ENCODE data around the gene MRPL28.
"Not testable (repeated sequence)": the region's sequence is repeated elsewhere in the genome, so short reads cannot be mapped to it uniquely, and the experiment has no call there.

Gene MRPL28

GRCh38 chr16:373020-373598 is 2.8 kb upstream of the MRPL28 start:
- DNase-seq = no peak

GRCh38 chr16:372302-372983 is 2.1 kb upstream of the MRPL28 start:
- no peak for DNase-seq

GRCh38 chr16:371515-372301 is 1.4 kb upstream of the MRPL28 start:
- no peak for DNase-seq

- no peak for DNase-seq
Observed at GRCh38 chr16:370979-371514, 709 bp upstream of the MRPL28 start.

GRCh38 chr16:369866-370436 is 387 bp downstream of the MRPL28 start:
- DNase-seq = no peak

- DNase-seq = no peak
Observed at GRCh38 chr16:369275-369865, 968 bp downstream of the MRPL28 start.

GRCh38 chr16:368388-369158 is 1.8 kb downstream of the MRPL28 start:
- DNase-seq = no peak

- DNase-seq = no peak
Observed at GRCh38 chr16:367333-367903, 2.9 kb downstream of the MRPL28 start.

- DNase-seq = no peak
Observed at GRCh38 chr16:366476-366875, 3.9 kb downstream of the MRPL28 start.

GRCh38 chr16:364595-365491 is 5.5 kb downstream of the MRPL28 start:
- no peak for DNase-seq

GRCh38 chr16:363766-364490 is 6.4 kb downstream of the MRPL28 start:
- no peak for DNase-seq

- DNase-seq = no peak
Observed at GRCh38 chr16:363110-363765, 7.1 kb downstream of the MRPL28 start.

- not testable (repeated sequence) for DNase-seq
Observed at GRCh38 chr16:362702-362999, 7.7 kb downstream of the MRPL28 start.

GRCh38 chr16:361872-362701 is 8.3 kb downstream of the MRPL28 start:
- DNase-seq = peak; percentile 66

- DNase-seq = no peak
Observed at GRCh38 chr16:361341-361871, 8.9 kb downstream of the MRPL28 start.

- no peak for DNase-seq
Observed at GRCh38 chr16:360698-361336, 9.5 kb downstream of the MRPL28 start.

GRCh38 chr16:359871-360697 is 10.3 kb downstream of the MRPL28 start:
- no peak for DNase-seq
